DMS53 treated with DMSO at 0.1 percent for 48 hours (cell line): ENCODE measurements around the gene KREMEN1.
"Not testable (repeated sequence)": the region's sequence is repeated elsewhere in the genome, so short reads cannot be mapped to it uniquely, and the experiment has no call there.

Experiments
- DNase-seq: peaks from one replicate; lab custom pipeline; 2025; ENCODE audit not compliant: unreplicated experiment; lab: John Stamatoyannopoulos, UW

The KREMEN1 gene

GRCh38 chr22:29072979-29073617, at the start of gene KREMEN1:
TSS of gene KREMEN1 (plus strand) at chr22:29073035. CDS start at chr22:29073131, 96 bp downstream.
- DNase-seq, result no peak

GRCh38 chr22:29023172-29023796, 49.6 kb upstream of the KREMEN1 start:
- no peak for DNase-seq

GRCh38 chr22:29026579-29026978, 46.3 kb upstream of the KREMEN1 start:
- DNase-seq, result no peak

GRCh38 chr22:29028468-29028867, 44.4 kb upstream of the KREMEN1 start:
- no peak for DNase-seq

GRCh38 chr22:29029202-29030000, 43.4 kb upstream of the KREMEN1 start:
- no peak for DNase-seq

GRCh38 chr22:29030016-29030617, 42.7 kb upstream of the KREMEN1 start:
- no peak for DNase-seq

- DNase-seq, result peak; percentile 21
Observed at GRCh38 chr22:29030618-29031226, 42.1 kb upstream of the KREMEN1 start.

- peak; percentile 2 for DNase-seq
Observed at GRCh38 chr22:29031227-29032011, 41.4 kb upstream of the KREMEN1 start.

GRCh38 chr22:29032014-29032475, 40.8 kb upstream of the KREMEN1 start:
- no peak for DNase-seq

GRCh38 chr22:29032584-29032983, 40.3 kb upstream of the KREMEN1 start:
- peak; percentile 13 for DNase-seq

GRCh38 chr22:29037340-29037932, 35.4 kb upstream of the KREMEN1 start:
- no peak for DNase-seq

GRCh38 chr22:29039148-29039547, 33.7 kb upstream of the KREMEN1 start:
- DNase-seq, result no peak

- DNase-seq, result not testable (repeated sequence)
Observed at GRCh38 chr22:29039684-29040083, 33.2 kb upstream of the KREMEN1 start.

- DNase-seq, result peak; percentile 11
Observed at GRCh38 chr22:29040385-29041275, 32.2 kb upstream of the KREMEN1 start.

- DNase-seq, result no peak
Observed at GRCh38 chr22:29041408-29041807, 31.4 kb upstream of the KREMEN1 start.

- DNase-seq, result no peak
Observed at GRCh38 chr22:29043906-29044575, 28.8 kb upstream of the KREMEN1 start.

GRCh38 chr22:29044657-29045176, 28.1 kb upstream of the KREMEN1 start:
- no peak for DNase-seq
